WTC11 (cell line): ENCODE data around the gene OCRL. TPM values are rescaled to one million over a fixed set of nuclear protein-coding genes. Genes with fewer than 3 reads are reported as not detected.

ENCODE experiments used
- ATAC-seq: fragments of 200-7000 bp; cut with Tn5 transposase; 2 replicates; pipeline ENCODE4 v1.10.0; 2021; ENCODE audit warnings: mild to moderate bottlenecking, moderate library complexity
- CTCF ChIA-PET: fragments of 300-600 bp; sonication (Branson Sonifier 250); formaldehyde crosslinking; loops from one replicate; lab custom pipeline; 2021; ENCODE audit warnings: antibody characterized with exemption; lab: Charles Lee
- POLR2A ChIA-PET: fragments of 350-600 bp; sonication (Branson Sonifier 250); formaldehyde crosslinking; loops from one replicate; lab custom pipeline; 2021; ENCODE audit warnings: antibody characterized with exemption; lab: Charles Lee
- DNase-seq: peaks from one replicate; pipeline ENCODE4 v3.0.0; 2021; ENCODE audit warnings: low spot score
- H3K27ac Mint-ChIP-seq: 2 replicates; pipeline ENCODE4 v1.8.0; 2021; ENCODE audit warnings: mixed read lengths
- H3K27me3 Mint-ChIP-seq: 2 replicates; pipeline ENCODE4 v1.8.0; 2021; ENCODE audit warnings: low read depth, mild to moderate bottlenecking, moderate library complexity, mixed read lengths
- H3K36me3 Mint-ChIP-seq: 2 replicates; pipeline ENCODE4 v1.8.0; 2021; ENCODE audit warnings: mixed read lengths
- H3K4me1 Mint-ChIP-seq: 2 replicates; pipeline ENCODE4 v1.8.0; 2022; ENCODE audit warnings: mixed read lengths
- H3K4me3 Mint-ChIP-seq: 2 replicates; pipeline ENCODE4 v1.8.0; 2021; ENCODE audit warnings: mild to moderate bottlenecking, moderate library complexity, mixed read lengths
- H3K9me3 Mint-ChIP-seq: 2 replicates; pipeline ENCODE4 v1.8.0; 2021; ENCODE audit warnings: mixed read lengths
- AR ChIP-seq: fragments of 250-450 bp; sonication (Bioruptor Pico); IDR thresholded peaks from 2 replicates; pipeline ENCODE4 v1.9.0; 2021; ENCODE audit warnings: mild to moderate bottlenecking
- ATF2 ChIP-seq: sonication (generic); formaldehyde crosslinking; IDR thresholded peaks from 2 replicates; pipeline ENCODE4 v1.8.1; 2022; ENCODE audit warnings: low read depth, missing genetic modification reagents, borderline replicate concordance
- ATF6 ChIP-seq: sonication (generic); formaldehyde crosslinking; IDR thresholded peaks from 2 replicates; pipeline ENCODE4 v1.8.1; 2023; ENCODE audit warnings: mild to moderate bottlenecking, missing genetic modification reagents
- CREB1 ChIP-seq: sonication (generic); formaldehyde crosslinking; IDR thresholded peaks from 2 replicates; pipeline ENCODE4 v1.8.0; 2023; ENCODE audit warnings: mild to moderate bottlenecking, missing genetic modification reagents
- ELF4 ChIP-seq: sonication (generic); formaldehyde crosslinking; IDR thresholded peaks from 2 replicates; pipeline ENCODE4 v1.8.1; 2022; ENCODE audit warnings: low read depth, mild to moderate bottlenecking, moderate library complexity, missing genetic modification reagents
- EMX1 ChIP-seq: fragments of 250-450 bp; sonication (Bioruptor Pico); IDR thresholded peaks from 2 replicates; pipeline ENCODE4 v1.8.0; 2021; ENCODE audit warnings: mild to moderate bottlenecking
- ERG ChIP-seq: fragments of 250-450 bp; sonication (Bioruptor Pico); IDR thresholded peaks from 2 replicates; pipeline ENCODE4 v1.8.0; 2021; ENCODE audit warnings: mild to moderate bottlenecking
- FOXJ3 ChIP-seq: sonication (generic); formaldehyde crosslinking; IDR thresholded peaks from 2 replicates; pipeline ENCODE4 v1.9.0; 2021; ENCODE audit warnings: missing genetic modification reagents, mild to moderate bottlenecking, borderline replicate concordance
- FOXK1 ChIP-seq: sonication (generic); formaldehyde crosslinking; IDR thresholded peaks from 2 replicates; pipeline ENCODE4 v1.8.0; 2022; ENCODE audit warnings: mild to moderate bottlenecking, moderate library complexity, missing genetic modification reagents
- FOXP1 ChIP-seq: sonication (generic); formaldehyde crosslinking; IDR thresholded peaks from 2 replicates; pipeline ENCODE4 v1.8.0; 2022; ENCODE audit warnings: missing genetic modification reagents, mild to moderate bottlenecking, moderate library complexity, borderline replicate concordance
- HMGA2 ChIP-seq: fragments of 250-450 bp; sonication (Bioruptor Pico); IDR thresholded peaks from 2 replicates; pipeline ENCODE4 v1.4.0; 2021; ENCODE audit warnings: mild to moderate bottlenecking, moderate library complexity
- KAT7 ChIP-seq: sonication (generic); formaldehyde crosslinking; IDR thresholded peaks from 2 replicates; pipeline ENCODE4 v1.8.1; 2023; ENCODE audit warnings: missing genetic modification reagents, mild to moderate bottlenecking, borderline replicate concordance
- MAX ChIP-seq: sonication (generic); formaldehyde crosslinking; IDR thresholded peaks from 2 replicates; pipeline ENCODE4 v1.8.0; 2022; ENCODE audit warnings: mild to moderate bottlenecking, missing genetic modification reagents
- NFYB ChIP-seq: sonication (generic); formaldehyde crosslinking; conservative IDR thresholded peaks from 2 replicates; pipeline ENCODE4 v1.8.0; 2022; ENCODE audit warnings: low read depth, missing genetic modification reagents
- OVOL2 ChIP-seq: fragments of 250-450 bp; sonication (Bioruptor Pico); IDR thresholded peaks from 2 replicates; pipeline ENCODE4 v1.9.0; 2021; ENCODE audit warnings: mild to moderate bottlenecking, borderline replicate concordance
- PREB ChIP-seq: sonication (generic); formaldehyde crosslinking; IDR thresholded peaks from 2 replicates; pipeline ENCODE4 v1.8.1; 2022; ENCODE audit warnings: mild to moderate bottlenecking, missing genetic modification reagents, moderate library complexity, borderline replicate concordance
- SMAD3 ChIP-seq: sonication (generic); formaldehyde crosslinking; IDR thresholded peaks from 2 replicates; pipeline ENCODE4 v1.8.0; 2022; ENCODE audit warnings: missing genetic modification reagents, mild to moderate bottlenecking, borderline replicate concordance
- TCF7 ChIP-seq: sonication (generic); formaldehyde crosslinking; IDR thresholded peaks from 2 replicates; pipeline ENCODE4 v1.8.0; 2022; ENCODE audit warnings: mild to moderate bottlenecking, low read depth, missing genetic modification reagents, moderate library complexity
- ZNF138 ChIP-seq: sonication (generic); formaldehyde crosslinking; conservative IDR thresholded peaks from 2 replicates; pipeline ENCODE4 v1.8.1; 2022; ENCODE audit warnings: mild to moderate bottlenecking, moderate library complexity, missing genetic modification reagents
- ZNF512 ChIP-seq: sonication (generic); formaldehyde crosslinking; IDR thresholded peaks from 2 replicates; pipeline ENCODE4 v1.8.1; 2022; ENCODE audit warnings: missing genetic modification reagents, borderline replicate concordance
- ZNF532 ChIP-seq: fragments of 250-450 bp; sonication (Bioruptor Pico); IDR thresholded peaks from 2 replicates; pipeline ENCODE4 v1.9.0; 2021; ENCODE audit warnings: mild to moderate bottlenecking, borderline replicate concordance
- ZNF671 ChIP-seq: fragments of 250-450 bp; sonication (Bioruptor Pico); IDR thresholded peaks from 2 replicates; pipeline ENCODE4 v1.8.0; 2021; ENCODE audit warnings: mild to moderate bottlenecking
- total RNA-seq: library from RNA; stranded (reverse); gene quantifications from 3 replicates; pipeline ENCODE4 v1.2.3, GENCODE V29; 2021

OCRL gene
- total RNA-seq, 1 experiment from 2014 or later = 17.4 TPM

GRCh38 chrX:129631849-129632248, 91.8 kb downstream of the OCRL start:
- Mint-ChIP-seq H3K4me3 (no peak overlapping the region), H3K9me3 (no peaks in the 10 kb centered on the region)
- TF ChIP-seq MAX (no peak), HMGA2 (CRISPR knock-in tag) (no peak), ELF4 (no peak), NFYB (CRISPR knock-in tag) (no peak), KAT7 (no peak), TCF7 (CRISPR knock-in tag) (no peak), ATF2 (no peak), EMX1 (no peak), ZNF138 (CRISPR knock-in tag) (no peak), FOXP1 (CRISPR knock-in tag) (no peak), ATF6 (CRISPR knock-in tag) (no peak), ZNF532 (CRISPR knock-in tag) (no peak), OVOL2 (no peak), ZNF671 (CRISPR knock-in tag) (no peak), FOXK1 (CRISPR knock-in tag) (no peak)
- TF ChIP-seq, all 79 proteins: peak for 0
- no peak overlapping the region for H3K27ac Mint-ChIP-seq
- DNase-seq (no peak), ATAC-seq (no peak)
- ChIA-PET CTCF (no interaction called here), POLR2A (no interaction called here)
- no peaks in the 10 kb centered on the region for H3K36me3 Mint-ChIP-seq
- peaks cover 4% of the 10 kb centered on the region; the same call in 1 of the 2 replicates for H3K4me1 Mint-ChIP-seq
- H3K27me3 Mint-ChIP-seq = no peaks in the 10 kb centered on the region; the same call in 1 of the 2 replicates

GRCh38 chrX:129632443-129632842, 92.4 kb downstream of the OCRL start:
- no peak overlapping the region for H3K4me3 Mint-ChIP-seq
- peaks cover 4% of the 10 kb centered on the region; the same call in 1 of the 2 replicates for H3K4me1 Mint-ChIP-seq
- no peaks in the 10 kb centered on the region for H3K36me3 Mint-ChIP-seq
- no peaks in the 10 kb centered on the region for H3K9me3 Mint-ChIP-seq
- no peak for ATAC-seq
- ChIA-PET CTCF (no interaction called here), POLR2A (no interaction called here)
- no peak overlapping the region for H3K27ac Mint-ChIP-seq
- H3K27me3 Mint-ChIP-seq = no peaks in the 10 kb centered on the region; the same call in 1 of the 2 replicates
- no peak for DNase-seq
- TF ChIP-seq SMAD3 (CRISPR knock-in tag) (no peak), FOXJ3 (CRISPR knock-in tag) (no peak), ZNF512 (CRISPR knock-in tag) (no peak), ERG (CRISPR knock-in tag) (no peak), PREB (CRISPR knock-in tag) (no peak), AR (CRISPR knock-in tag) (no peak), CREB1 (CRISPR knock-in tag) (no peak), KAT7 (no peak)
